GM12873 (cell line): Measurements from ENCODE around the gene ARHGEF7.

Source experiments
- TF ChIP-seq, protein P1 (sequence below): IDR thresholded peaks from 2 replicates; pipeline ENCODE4 v1.5.1; 2012; ENCODE audit warnings: low read depth, mild to moderate bottlenecking, moderate library complexity, low read length, control low read depth; ENCODE audit not compliant: insufficient read depth; ENCODE audit errors: missing control alignments

ARHGEF7 gene

DNA sequence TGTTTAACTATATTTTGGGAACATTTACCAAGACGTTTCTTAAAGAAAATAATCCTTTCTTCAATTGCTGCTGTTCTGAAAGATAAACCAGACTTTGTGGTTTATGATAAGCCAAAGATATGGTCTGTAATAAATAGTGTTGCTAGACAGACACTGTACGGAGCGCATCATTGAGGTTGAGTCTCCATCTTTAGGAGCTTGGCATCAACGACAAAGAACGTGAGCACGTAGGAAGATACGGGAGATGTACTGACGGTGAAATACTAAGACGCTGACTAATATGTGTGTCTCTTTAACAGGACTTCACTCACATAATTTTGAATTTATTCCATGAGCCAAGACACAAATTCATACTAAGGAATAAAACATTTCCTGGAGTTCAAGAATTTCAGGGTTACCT, 221.6 kb downstream of the ARHGEF7 start:
- TF ChIP-seq, protein P1, sequence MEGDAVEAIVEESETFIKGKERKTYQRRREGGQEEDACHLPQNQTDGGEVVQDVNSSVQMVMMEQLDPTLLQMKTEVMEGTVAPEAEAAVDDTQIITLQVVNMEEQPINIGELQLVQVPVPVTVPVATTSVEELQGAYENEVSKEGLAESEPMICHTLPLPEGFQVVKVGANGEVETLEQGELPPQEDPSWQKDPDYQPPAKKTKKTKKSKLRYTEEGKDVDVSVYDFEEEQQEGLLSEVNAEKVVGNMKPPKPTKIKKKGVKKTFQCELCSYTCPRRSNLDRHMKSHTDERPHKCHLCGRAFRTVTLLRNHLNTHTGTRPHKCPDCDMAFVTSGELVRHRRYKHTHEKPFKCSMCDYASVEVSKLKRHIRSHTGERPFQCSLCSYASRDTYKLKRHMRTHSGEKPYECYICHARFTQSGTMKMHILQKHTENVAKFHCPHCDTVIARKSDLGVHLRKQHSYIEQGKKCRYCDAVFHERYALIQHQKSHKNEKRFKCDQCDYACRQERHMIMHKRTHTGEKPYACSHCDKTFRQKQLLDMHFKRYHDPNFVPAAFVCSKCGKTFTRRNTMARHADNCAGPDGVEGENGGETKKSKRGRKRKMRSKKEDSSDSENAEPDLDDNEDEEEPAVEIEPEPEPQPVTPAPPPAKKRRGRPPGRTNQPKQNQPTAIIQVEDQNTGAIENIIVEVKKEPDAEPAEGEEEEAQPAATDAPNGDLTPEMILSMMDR, result no peak

DNA sequence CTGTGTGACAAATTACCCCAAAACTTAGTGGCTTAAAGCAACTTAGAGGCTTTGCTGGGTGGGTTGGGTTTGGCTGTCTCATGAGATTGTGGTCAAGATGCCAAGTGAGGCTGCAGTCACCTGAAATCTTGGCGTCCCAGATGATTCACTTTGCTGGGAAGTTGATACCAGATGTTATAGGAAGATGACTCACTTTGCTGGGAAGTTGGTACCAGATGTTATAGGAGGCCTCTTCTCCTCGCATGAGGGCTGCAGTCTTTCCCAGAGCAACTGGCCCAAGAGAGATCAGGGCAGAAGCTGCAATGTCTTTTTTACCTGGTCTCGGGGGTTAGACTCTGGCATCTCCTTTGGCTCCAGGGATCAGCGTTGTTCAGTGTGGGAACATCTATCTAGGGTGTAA, 222.1 kb downstream of the ARHGEF7 start:
- TF ChIP-seq, protein P1, result no peak

DNA sequence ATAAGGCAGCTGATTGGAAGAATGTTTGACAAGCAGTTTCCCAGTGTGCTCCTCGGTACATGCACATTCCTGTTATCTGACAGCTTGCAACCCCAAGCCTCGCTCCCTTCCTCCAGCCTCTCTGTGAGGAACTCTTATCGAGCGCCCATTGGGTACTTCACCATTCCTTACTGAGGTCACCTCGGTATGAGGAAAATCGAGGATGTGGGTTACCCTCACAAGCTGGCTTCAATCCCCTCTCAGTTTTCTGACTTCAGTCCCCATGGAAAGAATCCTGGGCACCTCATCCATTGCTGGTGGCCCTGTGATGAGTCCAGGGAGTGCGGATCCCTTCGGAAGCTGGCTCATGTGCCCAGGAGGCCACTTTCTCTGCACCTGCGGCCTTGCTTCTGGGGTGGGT, 222.6 kb downstream of the ARHGEF7 start:
- TF ChIP-seq, protein P1, result no peak

DNA sequence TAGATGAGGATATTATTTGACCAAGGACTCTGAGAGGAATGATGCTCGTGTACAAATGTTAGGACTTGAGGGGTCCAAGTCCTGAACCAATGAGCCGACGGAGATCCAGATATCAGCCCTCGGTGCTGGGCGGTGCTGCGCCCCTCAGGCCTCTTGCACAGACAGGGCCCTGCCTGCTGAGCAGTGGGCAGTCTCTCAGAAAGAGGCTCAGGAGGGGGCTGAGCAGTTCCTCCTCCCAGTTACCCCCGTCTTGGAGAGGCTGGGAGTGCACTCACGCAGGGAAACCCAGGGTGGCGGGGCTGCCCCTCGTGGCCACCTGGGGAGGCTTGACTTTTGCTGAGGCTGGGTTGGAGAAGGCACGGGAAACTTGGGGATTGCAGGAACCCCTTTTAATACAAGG, 223.7 kb downstream of the ARHGEF7 start:
- TF ChIP-seq, protein P1, result no peak

DNA sequence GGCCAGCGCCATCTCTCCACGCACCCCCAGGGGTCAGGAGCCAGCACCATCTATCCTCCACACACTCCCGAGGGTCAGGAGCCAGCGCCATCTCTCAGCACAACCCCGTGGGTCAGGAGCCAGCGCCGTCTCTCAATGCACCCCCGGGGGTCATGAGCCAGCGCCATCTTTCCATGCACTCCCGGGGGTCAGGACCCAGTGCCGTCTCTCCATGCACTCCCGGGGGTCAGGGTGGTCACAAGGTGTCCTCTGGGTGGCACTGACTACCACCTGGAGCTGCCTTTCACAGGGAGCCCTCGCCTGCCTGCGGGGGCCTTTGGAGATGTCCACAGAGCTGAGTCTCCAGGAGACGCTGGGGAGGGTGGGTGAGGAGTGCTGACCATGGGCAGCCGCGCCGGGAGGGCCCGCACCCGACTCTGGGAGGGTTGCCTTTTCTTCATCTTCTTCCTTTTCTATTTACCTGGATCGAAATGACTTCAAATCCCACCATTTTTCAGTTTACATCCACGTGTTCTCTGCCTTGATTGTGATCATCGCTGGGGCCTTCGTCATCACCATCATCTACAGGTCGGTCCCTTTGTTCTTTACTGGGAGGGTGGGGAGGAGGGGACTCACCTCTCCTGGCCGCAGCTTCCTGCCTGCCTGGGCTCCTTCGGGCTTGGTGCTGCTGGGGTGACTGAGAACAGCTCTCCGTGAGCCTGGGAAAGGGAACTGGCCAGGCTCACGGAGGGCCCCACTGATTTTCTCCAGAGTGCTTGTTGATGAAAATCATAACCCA, 224.4 kb downstream of the ARHGEF7 start:
- TF ChIP-seq, protein P1, result no peak

DNA sequence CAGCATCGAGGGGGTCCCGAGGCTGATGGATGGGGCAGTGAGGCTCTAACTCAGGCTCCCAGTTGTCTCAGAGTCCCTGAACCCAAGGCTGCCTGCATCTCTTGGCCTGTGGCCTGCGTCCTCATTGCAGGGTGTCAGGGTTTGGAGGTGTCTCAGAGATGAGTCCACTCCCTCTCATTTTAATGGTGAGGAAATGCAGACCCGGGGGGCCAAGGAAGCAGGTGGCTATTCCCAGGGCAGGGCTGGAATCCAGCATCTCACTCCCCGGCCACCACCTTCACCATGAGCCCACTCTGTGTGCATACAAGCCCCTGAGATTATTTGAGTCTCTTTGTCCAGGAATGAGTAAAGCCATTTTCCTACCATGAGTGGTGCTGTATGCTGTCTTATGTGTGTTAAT, 226.8 kb downstream of the ARHGEF7 start:
- TF ChIP-seq, protein P1, result no peak

DNA sequence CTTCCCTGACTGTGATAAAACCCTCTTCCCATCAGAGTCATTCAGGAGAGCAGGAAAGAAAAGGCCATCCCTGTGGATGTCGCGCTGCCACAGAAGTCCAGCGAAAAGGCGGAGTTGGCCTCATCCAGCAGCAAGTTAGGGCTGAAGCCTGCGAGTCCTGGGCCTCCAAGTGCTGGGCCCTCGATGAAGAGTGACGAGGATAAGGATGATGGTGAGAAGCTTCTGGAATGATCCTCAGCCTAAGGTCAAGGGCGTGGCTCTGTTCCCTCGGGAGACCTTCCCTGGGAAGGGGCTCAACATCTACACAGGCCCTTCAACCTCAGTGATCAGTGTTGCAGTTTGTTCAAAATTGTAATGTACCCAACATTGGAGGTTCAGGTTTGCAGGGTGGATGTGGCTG, 227.6 kb downstream of the ARHGEF7 start:
- TF ChIP-seq, protein P1, result no peak
